ENCODE results near the gene TNMD.

- no peak for TF ChIP-seq CTCF (IDR thresholded peaks at IDR 0.05)
- TF ChIP-seq POLR2A (IDR thresholded peaks at IDR 0.05) = no peak
Measured at GRCh38 chrX:100606753-100607152, 22.0 kb downstream of the TNMD start.

Data from testis (tissue), 2 donors.